SK-N-SH treated with all-trans-retinoic acid at 6 μM for 48 hours (cell line): ENCODE measurements around the gene BANP.
"Not testable (repeated sequence)": the region's sequence is repeated elsewhere in the genome, so short reads cannot be mapped to it uniquely, and the experiment has no call there.

Source experiments
- ARNTL ChIP-seq: fragments of 450-650 bp; formaldehyde crosslinking; IDR thresholded peaks from 2 replicates; pipeline ENCODE4 v1.5.0; 2020; ENCODE audit warnings: low read depth, mild to moderate bottlenecking, moderate library complexity, borderline replicate concordance
- BACH2 ChIP-seq: fragments of 250-450 bp; sonication (Bioruptor Pico); IDR thresholded peaks from 2 replicates; pipeline ENCODE4 v1.9.0; 2021; ENCODE audit warnings: mild to moderate bottlenecking, borderline replicate concordance
- ISL1 ChIP-seq: fragments of 250-450 bp; sonication (Bioruptor Pico); IDR thresholded peaks from 2 replicates; pipeline ENCODE4 v2.1.2; 2022; ENCODE audit warnings: mild to moderate bottlenecking, moderate library complexity
- OSR1 ChIP-seq: fragments of 250-450 bp; sonication (Bioruptor Pico); IDR thresholded peaks from 2 replicates; pipeline ENCODE4 v1.8.0; 2022; ENCODE audit warnings: moderate library complexity, mild to moderate bottlenecking, inconsistent platforms
- PPARA ChIP-seq: fragments of 250-450 bp; sonication (Bioruptor Pico); IDR thresholded peaks from 2 replicates; pipeline ENCODE4 v1.5.0; 2020; ENCODE audit warnings: mild to moderate bottlenecking, borderline replicate concordance
- TOX ChIP-seq: fragments of 250-450 bp; sonication (Bioruptor Pico); IDR thresholded peaks from 2 replicates; pipeline ENCODE4 v1.8.0; 2021; ENCODE audit warnings: mild to moderate bottlenecking, moderate library complexity, borderline replicate concordance
- ZFP3 ChIP-seq: fragments of 250-450 bp; sonication (Bioruptor Pico); IDR thresholded peaks from 2 replicates; pipeline ENCODE4 v1.5.0; 2020; ENCODE audit warnings: mild to moderate bottlenecking, moderate library complexity
- ZFP30 ChIP-seq: fragments of 450-650 bp; formaldehyde crosslinking; IDR thresholded peaks from 2 replicates; pipeline ENCODE4 v1.5.0; 2022; ENCODE audit warnings: mild to moderate bottlenecking, moderate library complexity
- ZNF565 ChIP-seq: fragments of 450-650 bp; formaldehyde crosslinking; conservative IDR thresholded peaks from 2 replicates; pipeline ENCODE4 v1.5.0; 2020; ENCODE audit warnings: low read depth, mild to moderate bottlenecking, moderate library complexity
- ZNF70 ChIP-seq: fragments of 450-650 bp; formaldehyde crosslinking; IDR thresholded peaks from 2 replicates; pipeline ENCODE4 v1.5.0; 2020; ENCODE audit warnings: mild to moderate bottlenecking, moderate library complexity
- ZNF8 ChIP-seq: fragments of 450-650 bp; formaldehyde crosslinking; IDR thresholded peaks from 2 replicates; pipeline ENCODE4 v1.5.0; 2020; ENCODE audit warnings: mild to moderate bottlenecking, moderate library complexity
- TF ChIP-seq, protein P1 (sequence below): fragments of 250-450 bp; sonication (Bioruptor Pico); IDR thresholded peaks from 2 replicates; pipeline ENCODE4 v1.5.0; 2020; ENCODE audit warnings: mild to moderate bottlenecking, moderate library complexity
- TF ChIP-seq, protein P2 (sequence below): fragments of 250-450 bp; sonication (Bioruptor Pico); IDR thresholded peaks from 2 replicates; pipeline ENCODE4 v1.8.0; 2020; ENCODE audit warnings: mild to moderate bottlenecking, moderate library complexity, borderline replicate concordance

DNA sequence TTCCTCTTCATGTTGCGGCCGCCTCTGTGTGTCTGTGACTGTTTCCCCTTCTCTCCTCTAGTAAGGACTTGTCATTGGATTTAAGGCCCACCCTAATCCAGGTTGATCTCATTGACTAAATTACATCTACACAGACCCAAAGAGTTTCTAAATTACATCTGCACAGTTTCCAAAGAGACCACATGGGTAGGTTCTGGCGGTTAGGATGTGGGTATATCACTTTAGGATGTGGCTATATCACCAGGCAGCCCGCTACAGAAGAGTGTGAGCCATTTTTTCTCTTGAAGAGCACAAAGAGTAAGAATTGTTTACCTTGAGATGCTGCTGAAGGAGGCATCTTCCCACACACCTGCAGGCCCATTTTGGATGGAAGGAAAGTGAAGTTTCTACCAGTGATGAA, 30.1 kb downstream of the BANP start:
- TF ChIP-seq ZNF8 (CRISPR knock-in tag); ISL1 (CRISPR knock-in tag); ZNF565 (CRISPR knock-in tag); ZFP3 (CRISPR knock-in tag); ARNTL; ZNF70 (CRISPR knock-in tag); PPARA (CRISPR knock-in tag); BACH2 (CRISPR knock-in tag); OSR1 (CRISPR knock-in tag); TOX (CRISPR knock-in tag); ZFP30 (CRISPR knock-in tag): not testable (repeated sequence)
- TF ChIP-seq, protein P1, sequence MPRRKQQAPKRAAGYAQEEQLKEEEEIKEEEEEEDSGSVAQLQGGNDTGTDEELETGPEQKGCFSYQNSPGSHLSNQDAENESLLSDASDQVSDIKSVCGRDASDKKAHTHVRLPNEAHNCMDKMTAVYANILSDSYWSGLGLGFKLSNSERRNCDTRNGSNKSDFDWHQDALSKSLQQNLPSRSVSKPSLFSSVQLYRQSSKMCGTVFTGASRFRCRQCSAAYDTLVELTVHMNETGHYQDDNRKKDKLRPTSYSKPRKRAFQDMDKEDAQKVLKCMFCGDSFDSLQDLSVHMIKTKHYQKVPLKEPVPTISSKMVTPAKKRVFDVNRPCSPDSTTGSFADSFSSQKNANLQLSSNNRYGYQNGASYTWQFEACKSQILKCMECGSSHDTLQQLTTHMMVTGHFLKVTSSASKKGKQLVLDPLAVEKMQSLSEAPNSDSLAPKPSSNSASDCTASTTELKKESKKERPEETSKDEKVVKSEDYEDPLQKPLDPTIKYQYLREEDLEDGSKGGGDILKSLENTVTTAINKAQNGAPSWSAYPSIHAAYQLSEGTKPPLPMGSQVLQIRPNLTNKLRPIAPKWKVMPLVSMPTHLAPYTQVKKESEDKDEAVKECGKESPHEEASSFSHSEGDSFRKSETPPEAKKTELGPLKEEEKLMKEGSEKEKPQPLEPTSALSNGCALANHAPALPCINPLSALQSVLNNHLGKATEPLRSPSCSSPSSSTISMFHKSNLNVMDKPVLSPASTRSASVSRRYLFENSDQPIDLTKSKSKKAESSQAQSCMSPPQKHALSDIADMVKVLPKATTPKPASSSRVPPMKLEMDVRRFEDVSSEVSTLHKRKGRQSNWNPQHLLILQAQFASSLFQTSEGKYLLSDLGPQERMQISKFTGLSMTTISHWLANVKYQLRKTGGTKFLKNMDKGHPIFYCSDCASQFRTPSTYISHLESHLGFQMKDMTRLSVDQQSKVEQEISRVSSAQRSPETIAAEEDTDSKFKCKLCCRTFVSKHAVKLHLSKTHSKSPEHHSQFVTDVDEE: not testable (repeated sequence)
- TF ChIP-seq, protein P2, sequence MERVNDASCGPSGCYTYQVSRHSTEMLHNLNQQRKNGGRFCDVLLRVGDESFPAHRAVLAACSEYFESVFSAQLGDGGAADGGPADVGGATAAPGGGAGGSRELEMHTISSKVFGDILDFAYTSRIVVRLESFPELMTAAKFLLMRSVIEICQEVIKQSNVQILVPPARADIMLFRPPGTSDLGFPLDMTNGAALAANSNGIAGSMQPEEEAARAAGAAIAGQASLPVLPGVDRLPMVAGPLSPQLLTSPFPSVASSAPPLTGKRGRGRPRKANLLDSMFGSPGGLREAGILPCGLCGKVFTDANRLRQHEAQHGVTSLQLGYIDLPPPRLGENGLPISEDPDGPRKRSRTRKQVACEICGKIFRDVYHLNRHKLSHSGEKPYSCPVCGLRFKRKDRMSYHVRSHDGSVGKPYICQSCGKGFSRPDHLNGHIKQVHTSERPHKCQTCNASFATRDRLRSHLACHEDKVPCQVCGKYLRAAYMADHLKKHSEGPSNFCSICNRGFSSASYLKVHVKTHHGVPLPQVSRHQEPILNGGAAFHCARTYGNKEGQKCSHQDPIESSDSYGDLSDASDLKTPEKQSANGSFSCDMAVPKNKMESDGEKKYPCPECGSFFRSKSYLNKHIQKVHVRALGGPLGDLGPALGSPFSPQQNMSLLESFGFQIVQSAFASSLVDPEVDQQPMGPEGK (CRISPR knock-in tag): not testable (repeated sequence)
